Neural cell (in vitro differentiated cells): Measurements from ENCODE around the gene WRAP53.

Source experiments
- EZH2 ChIP-seq: fragments of 200-600, 300-800 bp; shearing (Covaris generic), sonication (generic); IDR thresholded peaks from 2 replicates; pipeline ENCODE4 v1.6.1; 2014; ENCODE audit warnings: antibody characterized with exemption, low read length, borderline replicate concordance, mild to moderate bottlenecking; ENCODE audit not compliant: insufficient read depth, poor library complexity, severe bottlenecking
- POLR2AphosphoS5 ChIP-seq: IDR thresholded peaks from 2 replicates; pipeline ENCODE4 v1.6.1; 2012
- TAF1 ChIP-seq: IDR thresholded peaks from 2 replicates; pipeline ENCODE4 v1.6.1; 2012; ENCODE audit warnings: low read depth
- TF ChIP-seq, protein P1 (sequence below): fragments of 450-650 bp; IDR thresholded peaks from 2 replicates; pipeline ENCODE4 v1.5.1; 2014; ENCODE audit warnings: antibody characterized with exemption, mild to moderate bottlenecking, moderate library complexity; ENCODE audit not compliant: poor library complexity, severe bottlenecking

DNA sequence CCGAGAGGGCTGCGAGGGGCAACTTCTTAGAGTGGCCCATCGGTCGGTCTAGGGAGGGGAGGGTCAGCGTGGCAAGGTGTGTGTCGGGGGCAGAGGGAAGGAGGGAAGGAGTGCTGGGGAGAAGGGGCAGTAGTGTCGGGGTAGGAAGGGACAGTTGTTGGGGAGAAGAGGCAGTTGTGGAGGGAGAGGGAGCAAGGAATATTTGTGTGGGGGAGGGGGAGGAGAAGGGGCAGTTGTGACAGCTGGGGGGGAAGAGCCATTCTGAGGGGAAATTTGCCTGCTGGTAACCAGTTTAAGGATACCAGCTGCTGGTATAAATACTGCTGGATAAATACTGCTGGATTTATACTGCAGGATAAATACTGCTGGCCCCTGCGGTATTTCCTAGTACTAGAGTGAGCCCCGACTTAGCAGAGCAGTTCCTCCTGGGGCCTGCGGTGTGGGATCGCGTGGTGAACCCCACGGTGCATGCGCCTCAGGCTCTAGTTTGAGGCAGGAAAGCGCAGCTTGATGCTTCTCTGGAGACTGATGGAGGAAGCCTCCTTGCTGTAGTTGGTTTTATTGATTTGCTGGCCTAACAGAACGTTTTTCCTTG, 29.6 kb downstream of the WRAP53 start:
- TF ChIP-seq, protein P1, sequence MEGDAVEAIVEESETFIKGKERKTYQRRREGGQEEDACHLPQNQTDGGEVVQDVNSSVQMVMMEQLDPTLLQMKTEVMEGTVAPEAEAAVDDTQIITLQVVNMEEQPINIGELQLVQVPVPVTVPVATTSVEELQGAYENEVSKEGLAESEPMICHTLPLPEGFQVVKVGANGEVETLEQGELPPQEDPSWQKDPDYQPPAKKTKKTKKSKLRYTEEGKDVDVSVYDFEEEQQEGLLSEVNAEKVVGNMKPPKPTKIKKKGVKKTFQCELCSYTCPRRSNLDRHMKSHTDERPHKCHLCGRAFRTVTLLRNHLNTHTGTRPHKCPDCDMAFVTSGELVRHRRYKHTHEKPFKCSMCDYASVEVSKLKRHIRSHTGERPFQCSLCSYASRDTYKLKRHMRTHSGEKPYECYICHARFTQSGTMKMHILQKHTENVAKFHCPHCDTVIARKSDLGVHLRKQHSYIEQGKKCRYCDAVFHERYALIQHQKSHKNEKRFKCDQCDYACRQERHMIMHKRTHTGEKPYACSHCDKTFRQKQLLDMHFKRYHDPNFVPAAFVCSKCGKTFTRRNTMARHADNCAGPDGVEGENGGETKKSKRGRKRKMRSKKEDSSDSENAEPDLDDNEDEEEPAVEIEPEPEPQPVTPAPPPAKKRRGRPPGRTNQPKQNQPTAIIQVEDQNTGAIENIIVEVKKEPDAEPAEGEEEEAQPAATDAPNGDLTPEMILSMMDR = no peak
- TF ChIP-seq POLR2AphosphoS5 (no peak), TAF1 (no peak), EZH2 (no peak)
